Body of pancreas (tissue), 4 donors: ENCODE data around the gene ESYT2. TPM values are rescaled to one million over a fixed set of nuclear protein-coding genes. Genes with fewer than 3 reads are reported as not detected.
"Not testable (repeated sequence)": the region's sequence is repeated elsewhere in the genome, so short reads cannot be mapped to it uniquely, and the experiment has no call there.

ENCODE experiments used
- ATAC-seq: fragments of 150-250 bp; one replicate; pipeline ENCODE4 v1.9.1; 2016
- DNase-seq, 4 donors: peaks; one replicate each; pipeline ENCODE4 v3.0.0-alpha.2; 2019
- H3K27ac ChIP-seq, 4 donors: fragments of 200-600 bp; sonication (generic); 1 replicate in 3 of 4; 2 replicates in 1 of 4; pipeline versions ENCODE4 v1.5.1 to v1.6.1; 2016 to 2019; ENCODE audit warnings: mild to moderate bottlenecking in 1 of 4, mixed read lengths in 1 of 4, moderate library complexity in 1 of 4
- H3K27me3 ChIP-seq, 2 donors: fragments of 200-600 bp; sonication (generic); one replicate each; pipeline ENCODE4 v1.6.0; 2016; ENCODE audit warnings: mild to moderate bottlenecking in 1 of 2
- H3K36me3 ChIP-seq, 2 donors: fragments of 200-600 bp; sonication (generic); replicated peaks in 1 of 2; 2 replicates each; pipeline ENCODE4 v1.5.1; 2016; ENCODE audit warnings: low read depth in 2 of 2; ENCODE audit not compliant: insufficient read depth in 1 of 2
- H3K4me1 ChIP-seq: fragments of 200-600 bp; sonication (generic); one replicate; pipeline ENCODE4 v1.6.0; 2016
- H3K4me3 ChIP-seq, 2 donors: fragments of 200-600 bp; sonication (generic); 1 replicate in 1 of 2; 2 replicates in 1 of 2; pipeline ENCODE4 v1.5.1; 2016 to 2019
- H3K9me3 ChIP-seq, 3 donors: fragments of 200-600 bp; sonication (generic); 1 replicate in 2 of 3; 2 replicates in 1 of 3; pipeline ENCODE4 v1.5.1; 2016
- POLR2A ChIP-seq, 3 donors: fragments of 450-650 bp; IDR thresholded peaks; one replicate each; pipeline ENCODE4 v1.6.1; 2016; ENCODE audit warnings: antibody characterized with exemption in 3 of 3, mild to moderate bottlenecking in 2 of 3
- WGBS, 2 donors: methylation state at CpG; one replicate each; pipeline ENCODE4 v1.1.5; 2017; 5-methylcytosine and 5-hydroxymethylcytosine counted together
- intact Hi-C: fragments of 100-400 bp; cut with DNase I; formaldehyde crosslinking; loops from one replicate; pipeline ENCODE4 v1.15.1; 2023
- total RNA-seq, 2 donors: library from RNA; depleted of rRNA; stranded (reverse); fragments of >200 nt; gene quantifications; one replicate each; pipeline ENCODE4 v1.1.0, GENCODE V29; 2016
- TF ChIP-seq, protein P1 (sequence below), 7 experiments: fragments of 450-650 bp in 4 of 7; fragments of 200-600 bp in 3 of 7; sonication (generic) in 3 of 7; IDR thresholded peaks; one replicate each; pipeline ENCODE4 v1.5.1; 2016 to 2019; ENCODE audit warnings: antibody characterized with exemption in 7 of 7

Gene ESYT2, protein sequence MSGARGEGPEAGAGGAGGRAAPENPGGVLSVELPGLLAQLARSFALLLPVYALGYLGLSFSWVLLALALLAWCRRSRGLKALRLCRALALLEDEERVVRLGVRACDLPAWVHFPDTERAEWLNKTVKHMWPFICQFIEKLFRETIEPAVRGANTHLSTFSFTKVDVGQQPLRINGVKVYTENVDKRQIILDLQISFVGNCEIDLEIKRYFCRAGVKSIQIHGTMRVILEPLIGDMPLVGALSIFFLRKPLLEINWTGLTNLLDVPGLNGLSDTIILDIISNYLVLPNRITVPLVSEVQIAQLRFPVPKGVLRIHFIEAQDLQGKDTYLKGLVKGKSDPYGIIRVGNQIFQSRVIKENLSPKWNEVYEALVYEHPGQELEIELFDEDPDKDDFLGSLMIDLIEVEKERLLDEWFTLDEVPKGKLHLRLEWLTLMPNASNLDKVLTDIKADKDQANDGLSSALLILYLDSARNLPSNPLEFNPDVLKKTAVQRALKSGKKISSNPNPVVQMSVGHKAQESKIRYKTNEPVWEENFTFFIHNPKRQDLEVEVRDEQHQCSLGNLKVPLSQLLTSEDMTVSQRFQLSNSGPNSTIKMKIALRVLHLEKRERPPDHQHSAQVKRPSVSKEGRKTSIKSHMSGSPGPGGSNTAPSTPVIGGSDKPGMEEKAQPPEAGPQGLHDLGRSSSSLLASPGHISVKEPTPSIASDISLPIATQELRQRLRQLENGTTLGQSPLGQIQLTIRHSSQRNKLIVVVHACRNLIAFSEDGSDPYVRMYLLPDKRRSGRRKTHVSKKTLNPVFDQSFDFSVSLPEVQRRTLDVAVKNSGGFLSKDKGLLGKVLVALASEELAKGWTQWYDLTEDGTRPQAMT
- total RNA-seq, result 10 to 100 TPM; 35.9 to 40.5 TPM

DNA sequence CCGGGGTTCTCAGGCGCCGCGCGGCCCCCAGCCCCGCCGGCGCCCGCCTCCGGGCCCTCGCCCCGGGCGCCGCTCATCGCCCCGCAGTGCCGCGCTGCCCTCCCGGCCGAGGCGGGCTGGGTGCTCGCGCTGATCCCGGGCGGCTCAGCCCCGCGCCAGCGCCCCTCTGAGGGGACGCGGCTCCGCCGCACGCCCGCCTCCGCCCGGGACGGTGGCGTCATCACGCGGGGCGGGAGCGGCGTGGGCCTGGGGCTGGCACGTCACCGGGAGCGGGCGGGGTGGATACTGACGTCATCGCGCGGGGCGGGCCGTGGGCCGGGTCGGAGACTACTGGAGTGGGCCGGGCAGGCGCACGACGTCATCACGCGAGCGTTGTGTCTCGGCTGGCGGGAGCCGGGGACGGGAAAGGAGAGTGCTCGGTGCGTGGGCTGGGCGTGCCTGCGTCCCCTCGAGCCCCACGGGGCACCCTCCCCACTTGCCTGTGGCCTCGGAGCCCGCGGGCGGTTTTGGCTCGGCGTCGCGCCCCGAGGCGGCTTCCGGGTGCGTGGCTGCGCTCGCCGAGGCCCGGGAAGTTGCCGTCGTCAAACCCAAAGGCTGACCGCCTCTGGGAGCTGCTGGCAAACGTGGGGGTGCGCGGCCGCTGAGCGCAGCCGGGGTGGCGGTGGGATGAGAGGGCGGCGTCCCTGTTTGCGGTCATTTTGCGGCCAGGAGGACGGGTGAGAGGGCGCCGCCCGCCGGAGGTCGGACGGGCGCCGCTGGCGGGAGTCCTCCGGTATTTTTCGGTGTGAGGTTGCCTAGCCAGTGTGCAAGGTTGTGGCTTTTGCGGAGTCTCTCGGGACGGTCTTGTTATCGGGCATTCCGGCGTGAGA lies at the start of gene ESYT2:
Gene ESYT2 (minus strand): TSS at position 168 of the 869 bp plus-strand sequence. CDS start 91 bp downstream, at position 77.
- Histone ChIP-seq H3K4me3 (peak within 1 kb of the TSS; percentile 85 to 87), H3K27me3 (no peaks in the 10 kb centered on the region), H3K4me1 (peaks cover 20% of the 10 kb centered on the region), H3K27ac (peak within 1 kb of the TSS; percentile 98 to 100 (median 100)), H3K36me3 (no peaks in the 10 kb centered on the region), H3K9me3 (no peaks in the 10 kb centered on the region)
- DNase-seq (peak; percentile 97 to 99 (median 98)), ATAC-seq (peak; percentile 92)
- 0% methylated on average over 91 of the region's 120 CpGs; no CpG with 5 or more reads in 1 of the 2 donors for WGBS, 2 donors
- intact Hi-C loops, result no loop called here
- TF ChIP-seq, protein P1, sequence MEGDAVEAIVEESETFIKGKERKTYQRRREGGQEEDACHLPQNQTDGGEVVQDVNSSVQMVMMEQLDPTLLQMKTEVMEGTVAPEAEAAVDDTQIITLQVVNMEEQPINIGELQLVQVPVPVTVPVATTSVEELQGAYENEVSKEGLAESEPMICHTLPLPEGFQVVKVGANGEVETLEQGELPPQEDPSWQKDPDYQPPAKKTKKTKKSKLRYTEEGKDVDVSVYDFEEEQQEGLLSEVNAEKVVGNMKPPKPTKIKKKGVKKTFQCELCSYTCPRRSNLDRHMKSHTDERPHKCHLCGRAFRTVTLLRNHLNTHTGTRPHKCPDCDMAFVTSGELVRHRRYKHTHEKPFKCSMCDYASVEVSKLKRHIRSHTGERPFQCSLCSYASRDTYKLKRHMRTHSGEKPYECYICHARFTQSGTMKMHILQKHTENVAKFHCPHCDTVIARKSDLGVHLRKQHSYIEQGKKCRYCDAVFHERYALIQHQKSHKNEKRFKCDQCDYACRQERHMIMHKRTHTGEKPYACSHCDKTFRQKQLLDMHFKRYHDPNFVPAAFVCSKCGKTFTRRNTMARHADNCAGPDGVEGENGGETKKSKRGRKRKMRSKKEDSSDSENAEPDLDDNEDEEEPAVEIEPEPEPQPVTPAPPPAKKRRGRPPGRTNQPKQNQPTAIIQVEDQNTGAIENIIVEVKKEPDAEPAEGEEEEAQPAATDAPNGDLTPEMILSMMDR (IDR thresholded peaks at IDR 0.05), result peak in 4 of 7 experiments; percentile 17 to 45 (median 28)
- peak; percentile 93 to 96 (median 94) for TF ChIP-seq POLR2A (IDR thresholded peaks at IDR 0.05)

GRCh38 chr7:158878151-158879079 lies 49.1 kb upstream of the ESYT2 start:
- not testable (repeated sequence) for DNase-seq, H3K27ac ChIP-seq, H3K27me3 ChIP-seq, H3K4me3 ChIP-seq, H3K4me1 ChIP-seq, ATAC-seq, H3K9me3 ChIP-seq, H3K36me3 ChIP-seq
- intact Hi-C loops, result loop anchor here (5.0 kb wide), 1 partner anchor 104 kb away; no protein-coding TSS in a partner anchor
- WGBS, 2 donors, result 84 to 88% methylated on average over 38 to 41 of the region's 41 CpGs

- intact Hi-C loops, result loop anchor here (5.0 kb wide), 1 partner anchor 105 kb away; no protein-coding TSS in a partner anchor
- H3K9me3 ChIP-seq, result no peaks in the 10 kb centered on the region
- no peak for DNase-seq
These were observed 47.7 kb upstream of the ESYT2 start for GRCh38 chr7:158876984-158877383.

GRCh38 chr7:158869876-158870275 lies 40.6 kb upstream of the ESYT2 start:
- intact Hi-C loops, result no loop called here
- Histone ChIP-seq H3K9me3 (no peaks in the 10 kb centered on the region), H3K36me3 (no peaks in the 10 kb centered on the region), H3K4me3 (no peak overlapping the region), H3K27ac (no peak overlapping the region), H3K4me1 (no peaks in the 10 kb centered on the region), H3K27me3 (no peaks in the 10 kb centered on the region)
- DNase-seq, result no peak
- 90 to 94% methylated on average over 9 of the region's 9 CpGs for WGBS, 2 donors
- no peak for TF ChIP-seq POLR2A (IDR thresholded peaks at IDR 0.05)
- TF ChIP-seq, protein P1 (IDR thresholded peaks at IDR 0.05), result no peak
- ATAC-seq, result no peak

More at GRCh38 chr7:158876984-158877383, 47.7 kb upstream of the ESYT2 start:
- H3K27ac ChIP-seq, result no peak overlapping the region
- H3K4me1 ChIP-seq, result no peaks in the 10 kb centered on the region
- H3K36me3 ChIP-seq, result peaks cover 0 to 8% of the 10 kb centered on the region in 2 donors
- TF ChIP-seq, protein P1 (IDR thresholded peaks at IDR 0.05), result no peak
- TF ChIP-seq POLR2A (IDR thresholded peaks at IDR 0.05), result no peak
- ATAC-seq, result no peak
- no peaks in the 10 kb centered on the region for H3K27me3 ChIP-seq
- WGBS, 2 donors, result 96 to 97% methylated on average over 23 of the region's 23 CpGs
- H3K4me3 ChIP-seq, result no peak overlapping the region
